GM11168 (cell line): Measurements from ENCODE around the gene BOLA2B.

Experiments used
- in situ Hi-C: fragments of 300-500 bp; cut with MboI; formaldehyde crosslinking; loops from one replicate; pipeline ENCODE4 v1.12.0; 2022; ENCODE audit warnings: low sequenced_read_pairs; ENCODE audit not compliant: unreplicated experiment

BOLA2B gene

DNA sequence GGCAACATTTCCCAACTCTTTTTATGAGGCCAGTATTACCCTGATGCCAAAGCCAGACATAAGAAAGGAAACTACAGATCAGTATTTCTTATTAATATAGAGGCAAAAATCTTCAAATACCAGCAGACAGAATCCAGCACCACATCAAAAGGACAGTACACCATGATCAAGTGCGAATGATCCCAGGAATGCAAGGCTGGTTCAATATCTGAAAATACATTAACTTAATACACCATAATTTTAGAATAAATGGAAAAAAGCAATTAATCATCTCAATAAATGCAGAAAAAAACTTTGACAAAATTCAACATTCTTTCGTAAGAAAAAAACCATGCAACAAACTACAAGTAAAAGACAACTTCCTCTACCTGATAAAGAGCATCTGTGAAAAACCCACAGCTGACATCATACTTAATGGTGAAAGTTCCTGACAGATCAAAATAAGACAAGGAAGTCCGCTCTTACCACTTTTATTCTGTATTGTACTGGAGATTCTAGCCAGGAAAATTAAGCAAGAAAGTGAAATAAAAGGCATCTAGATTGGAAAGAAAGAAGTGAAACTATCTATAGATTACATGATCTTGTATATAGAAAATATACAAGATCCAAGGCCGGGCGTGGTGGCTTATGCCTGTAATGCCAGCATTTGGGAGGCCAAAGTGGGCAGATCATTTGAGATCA lies 44.1 kb downstream of the BOLA2B start:
- in situ Hi-C loops, result loop anchor here (25.0 kb wide), 1 partner anchor 687 kb away; the partner anchor contains the start of genes BOLA2, SLX1B and SULT1A4

DNA sequence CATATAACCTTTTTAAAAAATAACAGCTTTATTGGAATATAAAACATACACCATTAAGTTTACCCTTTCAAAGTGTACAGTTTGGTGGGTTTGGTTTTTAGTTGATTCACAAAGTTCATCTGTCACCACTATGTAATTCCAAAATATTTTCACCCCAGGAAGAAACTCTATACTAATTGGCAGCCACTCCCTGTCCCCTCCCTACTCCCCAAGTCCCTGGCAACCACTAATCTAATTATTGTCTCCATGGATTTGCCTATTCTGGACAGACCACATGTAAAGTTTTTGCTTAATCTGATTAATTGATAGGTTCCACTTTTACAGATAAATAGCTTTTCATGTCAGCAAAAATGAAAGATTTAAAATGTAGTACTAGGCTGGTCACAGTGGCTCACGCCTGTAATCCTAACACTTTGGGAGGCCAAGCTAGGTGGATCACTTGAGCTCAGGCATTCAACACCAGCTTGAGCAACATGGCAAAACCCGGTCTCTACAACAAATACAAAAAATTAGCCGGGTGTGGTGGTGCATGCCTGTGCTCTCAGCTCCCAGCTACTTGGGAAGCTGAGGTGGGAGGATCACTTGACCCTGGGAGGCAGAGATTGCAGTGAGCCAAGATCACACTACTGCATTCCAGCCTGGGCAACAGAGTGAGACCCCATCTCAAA lies 45.5 kb downstream of the BOLA2B start:
- in situ Hi-C loops, result loop anchor here (25.0 kb wide), 1 partner anchor 686 kb away; the partner anchor contains the start of genes BOLA2, SLX1B and SULT1A4

DNA sequence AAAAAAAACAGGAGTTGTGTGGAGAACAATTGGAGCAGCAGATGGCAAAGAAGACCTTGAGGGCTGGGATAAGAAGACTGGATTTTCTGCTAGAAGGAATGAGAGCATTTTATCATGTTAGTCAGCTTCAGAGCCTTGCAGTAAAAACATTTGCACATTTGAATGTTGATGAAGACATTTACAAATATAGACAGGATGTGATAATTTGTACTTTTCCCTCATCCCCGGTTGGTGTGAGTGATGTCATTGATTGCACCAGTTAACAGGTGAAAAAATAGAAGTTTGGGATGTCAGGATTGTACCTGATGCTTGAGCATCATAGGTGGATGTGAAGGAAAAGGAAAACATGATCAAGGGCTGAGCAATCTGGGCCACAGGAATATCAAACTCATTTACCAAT lies 47.8 kb downstream of the BOLA2B start:
- in situ Hi-C loops, result loop anchor here (25.0 kb wide), 1 partner anchor 683 kb away; the partner anchor contains the start of genes BOLA2, SLX1B and SULT1A4

GRCh38 chr16:30144917-30145316 lies 48.5 kb downstream of the BOLA2B start:
- in situ Hi-C loops, result loop anchor here (25.0 kb wide), 1 partner anchor 683 kb away; the partner anchor contains the start of genes BOLA2, SLX1B and SULT1A4

DNA sequence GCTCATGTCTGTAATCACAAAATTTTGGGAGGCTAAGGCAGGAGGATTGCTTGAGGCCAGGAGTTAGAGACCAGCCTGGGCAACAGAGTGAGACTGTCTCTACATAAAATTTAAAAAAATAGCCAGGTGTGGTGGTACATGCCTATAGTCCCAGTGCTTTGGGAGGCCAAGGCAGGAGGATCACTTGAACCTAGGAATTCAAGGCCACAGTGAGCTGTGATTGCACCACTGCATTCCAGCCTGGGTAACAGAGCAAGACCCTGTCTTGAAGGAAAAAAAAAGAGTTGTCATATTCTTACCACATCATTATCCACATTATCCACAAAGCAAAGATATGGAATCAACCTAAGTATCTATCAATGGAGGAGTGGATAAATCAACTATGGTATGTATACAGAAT lies 49.4 kb downstream of the BOLA2B start:
- in situ Hi-C loops, result loop anchor here (25.0 kb wide), 1 partner anchor 682 kb away; the partner anchor contains the start of genes BOLA2, SLX1B and SULT1A4

DNA sequence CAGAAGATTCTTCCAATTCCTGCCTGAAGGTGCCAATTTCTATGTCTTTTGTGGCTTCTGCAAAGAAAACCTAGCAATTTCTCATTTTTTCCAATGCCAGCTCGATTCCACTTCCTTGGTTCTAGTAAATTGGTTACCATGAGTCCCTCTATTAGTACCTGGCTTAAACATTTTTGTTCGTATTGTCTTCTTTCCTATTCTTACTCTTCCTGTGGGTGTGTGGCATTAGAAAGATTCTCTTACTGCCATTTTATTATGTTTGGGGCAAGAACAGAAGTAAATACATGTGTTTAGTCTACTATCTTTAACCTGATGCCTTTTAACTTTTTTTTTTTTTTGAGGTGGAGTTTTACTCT lies 50.1 kb downstream of the BOLA2B start:
- in situ Hi-C loops, result loop anchor here (25.0 kb wide), 1 partner anchor 681 kb away; the partner anchor contains the start of genes BOLA2, SLX1B and SULT1A4
